Stimulated activated naive CD8-positive, alpha-beta T cell treated with anti-CD3 and anti-CD28 coated beads, Interleukin-15, Interleukin-2, amounts not matched to agents 100 ng/mL and 50 ng/mL, for 24 hours (primary cell): ENCODE data around the gene CRIP1.

Experiments
- H3K27ac Mint-ChIP-seq: one replicate; pipeline ENCODE4 v1.8.0; 2021; ENCODE audit warnings: mild to moderate bottlenecking, mixed read lengths
- H3K27me3 Mint-ChIP-seq: one replicate; pipeline ENCODE4 v1.8.0; 2021; ENCODE audit warnings: mixed read lengths
- H3K36me3 Mint-ChIP-seq: one replicate; pipeline ENCODE4 v1.8.0; 2021; ENCODE audit warnings: low read depth, mixed read lengths
- H3K4me1 Mint-ChIP-seq: one replicate; pipeline ENCODE4 v1.8.0; 2021; ENCODE audit warnings: low read depth, mixed read lengths
- H3K4me3 Mint-ChIP-seq: one replicate; pipeline ENCODE4 v1.8.0; 2021; ENCODE audit warnings: mild to moderate bottlenecking, mixed read lengths
- H3K9me3 Mint-ChIP-seq: one replicate; pipeline ENCODE4 v1.8.0; 2021; ENCODE audit warnings: mixed read lengths

CRIP1 gene

DNA sequence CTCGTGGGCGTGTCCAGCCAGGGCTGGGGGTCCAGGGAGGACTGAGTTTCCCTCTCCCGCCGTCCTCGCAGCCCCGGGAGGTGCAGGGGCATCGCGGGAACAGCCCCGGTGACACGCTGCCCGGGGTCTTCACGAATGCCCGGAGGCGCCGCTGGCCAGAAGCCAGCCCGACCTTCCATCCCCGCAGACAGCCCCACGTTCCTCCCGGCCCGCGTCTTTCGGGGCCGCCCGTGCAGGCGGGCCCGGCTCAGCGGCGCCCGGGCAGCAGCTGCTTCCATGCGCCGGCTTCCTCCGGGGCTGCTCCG is 3.5 kb downstream of the CRIP1 start:
- Mint-ChIP-seq H3K36me3 (no peaks in the 10 kb centered on the region), H3K27ac (no peak overlapping the region), H3K9me3 (no peaks in the 10 kb centered on the region), H3K27me3 (no peaks in the 10 kb centered on the region), H3K4me3 (no peak overlapping the region), H3K4me1 (peaks cover 26% of the 10 kb centered on the region)

GRCh38 chr14:105490572-105491365 is 4.1 kb downstream of the CRIP1 start, which contains the start of gene TEDC1:
TEDC1 (plus strand) TSS chr14:105491246; CDS start chr14:105491376, 130 bp downstream.
- peaks cover 23% of the 10 kb centered on the region for H3K4me1 Mint-ChIP-seq
- H3K9me3 Mint-ChIP-seq = no peaks in the 10 kb centered on the region
- H3K36me3 Mint-ChIP-seq = no peaks in the 10 kb centered on the region
- no peaks in the 10 kb centered on the region for H3K27me3 Mint-ChIP-seq
- peak within 1 kb of the TSS; percentile 87 for H3K27ac Mint-ChIP-seq
- peak within 1 kb of the TSS; percentile 84 for H3K4me3 Mint-ChIP-seq

GRCh38 chr14:105491366-105491973 is 4.8 kb downstream of the CRIP1 start:
- no peaks in the 10 kb centered on the region for H3K36me3 Mint-ChIP-seq
- no peaks in the 10 kb centered on the region for H3K9me3 Mint-ChIP-seq
- peak overlapping the region; percentile 84 for H3K4me3 Mint-ChIP-seq
- H3K27me3 Mint-ChIP-seq = no peaks in the 10 kb centered on the region
- H3K4me1 Mint-ChIP-seq = peaks cover 19% of the 10 kb centered on the region
- peak overlapping the region; percentile 87 for H3K27ac Mint-ChIP-seq

DNA sequence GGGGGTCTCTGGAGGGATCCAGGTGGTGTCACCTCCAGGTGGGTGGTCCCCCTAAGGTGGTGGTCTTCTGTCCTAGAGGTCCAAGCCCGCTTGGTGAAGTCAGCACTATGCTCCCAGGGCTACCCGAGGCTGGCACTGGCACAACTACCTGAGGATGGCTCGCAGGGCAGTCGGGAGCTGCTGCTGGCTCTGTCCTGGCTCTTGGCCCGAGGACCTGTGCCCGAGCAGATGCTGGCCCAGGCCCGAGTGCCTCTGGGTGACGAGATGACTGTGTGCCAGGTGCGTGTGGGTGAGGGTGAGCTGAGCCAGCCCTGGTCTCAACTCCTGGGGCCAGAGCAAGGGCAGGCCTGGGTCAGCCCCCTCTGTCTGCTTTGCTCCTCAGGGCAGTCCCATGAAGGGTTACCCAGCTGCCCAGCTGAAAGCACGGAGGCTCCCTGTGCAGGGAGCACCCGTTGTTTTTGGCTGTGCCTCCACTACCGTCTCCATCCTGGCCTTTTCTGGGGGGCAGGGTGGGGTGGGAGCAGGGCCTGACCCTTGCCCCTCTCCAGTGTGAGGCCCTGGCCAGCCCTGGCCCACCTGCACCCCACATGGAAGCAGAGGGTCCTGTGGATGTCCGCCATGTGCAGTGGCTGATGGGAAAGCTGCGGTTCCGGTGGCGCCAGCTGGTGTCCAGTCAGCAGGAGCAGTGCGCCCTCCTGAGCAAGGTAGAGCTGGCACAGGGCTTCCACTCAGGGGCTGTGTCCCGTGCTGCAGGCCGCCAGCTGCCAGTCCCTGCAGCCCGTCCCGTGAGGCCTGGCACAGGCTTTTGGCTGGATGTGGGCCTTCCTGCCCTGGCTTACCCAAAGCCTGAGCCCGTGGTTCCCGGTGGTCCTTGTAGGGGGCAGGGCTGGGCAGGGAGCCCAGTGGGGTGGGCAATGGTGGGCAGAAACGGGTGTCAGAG is 5.6 kb downstream of the CRIP1 start:
- peaks cover 16% of the 10 kb centered on the region for H3K4me1 Mint-ChIP-seq
- H3K27me3 Mint-ChIP-seq = no peaks in the 10 kb centered on the region
- H3K9me3 Mint-ChIP-seq = no peaks in the 10 kb centered on the region
- H3K36me3 Mint-ChIP-seq = no peaks in the 10 kb centered on the region
- H3K27ac Mint-ChIP-seq = peak overlapping the region; percentile 87
- peak overlapping the region; percentile 84 for H3K4me3 Mint-ChIP-seq

GRCh38 chr14:105492971-105493871 is 6.5 kb downstream of the CRIP1 start:
- Mint-ChIP-seq H3K9me3 (no peaks in the 10 kb centered on the region), H3K27me3 (no peaks in the 10 kb centered on the region), H3K4me3 (no peak overlapping the region), H3K36me3 (no peaks in the 10 kb centered on the region), H3K4me1 (peaks cover 12% of the 10 kb centered on the region), H3K27ac (no peak overlapping the region)

- peaks cover 11% of the 10 kb centered on the region for H3K4me1 Mint-ChIP-seq
- no peak overlapping the region for H3K4me3 Mint-ChIP-seq
- H3K27ac Mint-ChIP-seq = no peak overlapping the region
- no peaks in the 10 kb centered on the region for H3K27me3 Mint-ChIP-seq
- no peaks in the 10 kb centered on the region for H3K36me3 Mint-ChIP-seq
- no peaks in the 10 kb centered on the region for H3K9me3 Mint-ChIP-seq
Observed at GRCh38 chr14:105493921-105494605, 7.4 kb downstream of the CRIP1 start.

- Mint-ChIP-seq H3K27me3 (no peaks in the 10 kb centered on the region), H3K27ac (no peak overlapping the region), H3K4me1 (peaks cover 6% of the 10 kb centered on the region), H3K36me3 (no peaks in the 10 kb centered on the region), H3K4me3 (no peak overlapping the region), H3K9me3 (no peaks in the 10 kb centered on the region)
Observed at GRCh38 chr14:105494606-105494929, 7.9 kb downstream of the CRIP1 start.

- Mint-ChIP-seq H3K27me3 (no peaks in the 10 kb centered on the region), H3K27ac (no peak overlapping the region), H3K36me3 (no peaks in the 10 kb centered on the region), H3K4me1 (peaks cover 5% of the 10 kb centered on the region), H3K4me3 (no peak overlapping the region), H3K9me3 (no peaks in the 10 kb centered on the region)
Observed at GRCh38 chr14:105495101-105495989, 8.7 kb downstream of the CRIP1 start.

- H3K4me1 Mint-ChIP-seq = peaks cover 5% of the 10 kb centered on the region
- no peaks in the 10 kb centered on the region for H3K36me3 Mint-ChIP-seq
- H3K4me3 Mint-ChIP-seq = no peak overlapping the region
- no peaks in the 10 kb centered on the region for H3K27me3 Mint-ChIP-seq
- H3K9me3 Mint-ChIP-seq = no peaks in the 10 kb centered on the region
- no peak overlapping the region for H3K27ac Mint-ChIP-seq
Observed at GRCh38 chr14:105495990-105496830, 9.5 kb downstream of the CRIP1 start.

- Mint-ChIP-seq H3K27me3 (no peaks in the 10 kb centered on the region), H3K4me3 (no peak overlapping the region), H3K9me3 (no peaks in the 10 kb centered on the region), H3K27ac (no peak overlapping the region), H3K4me1 (peaks cover 2% of the 10 kb centered on the region), H3K36me3 (no peaks in the 10 kb centered on the region)
Observed at GRCh38 chr14:105496831-105497591, 10.3 kb downstream of the CRIP1 start.

DNA sequence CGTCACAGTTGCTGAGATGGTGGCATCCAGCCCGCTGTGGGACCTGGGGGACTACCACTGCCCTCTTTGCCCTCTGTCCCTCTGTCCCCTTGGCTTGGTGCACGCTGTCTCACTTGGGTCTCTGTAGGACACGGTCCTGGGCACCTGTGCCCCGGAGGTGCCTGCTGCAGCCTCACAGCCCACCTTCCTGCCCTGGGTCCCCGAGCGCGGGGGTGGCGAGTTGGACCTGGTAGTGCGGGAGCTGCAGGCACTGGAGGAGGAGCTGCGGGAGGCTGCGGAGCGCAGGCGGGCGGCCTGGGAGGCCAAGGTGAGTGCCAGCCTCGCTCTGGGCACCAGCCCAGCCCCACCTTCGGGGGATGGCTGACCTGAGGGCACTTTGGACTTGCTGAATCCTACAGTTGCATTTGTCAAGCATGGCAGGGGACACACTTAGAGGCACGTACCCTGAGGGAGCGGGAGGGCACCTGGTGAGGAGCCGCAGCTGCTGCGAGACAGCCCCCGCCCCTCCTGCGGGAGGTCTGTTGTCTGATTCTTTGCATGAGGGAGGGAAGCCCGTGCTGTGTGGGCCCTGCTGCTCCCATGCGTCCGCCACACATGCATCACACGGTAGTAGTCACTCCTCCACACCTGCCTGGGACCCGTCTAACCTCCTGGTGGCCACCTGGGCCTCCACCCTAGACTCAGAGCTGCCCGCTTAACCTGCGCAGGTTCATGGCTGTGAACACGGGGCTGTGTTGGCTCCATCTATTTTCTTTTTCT is 11.2 kb downstream of the CRIP1 start:
- no peaks in the 10 kb centered on the region for H3K4me1 Mint-ChIP-seq
- no peaks in the 10 kb centered on the region for H3K9me3 Mint-ChIP-seq
- no peaks in the 10 kb centered on the region for H3K36me3 Mint-ChIP-seq
- H3K27me3 Mint-ChIP-seq = no peaks in the 10 kb centered on the region
- H3K27ac Mint-ChIP-seq = no peak overlapping the region
- H3K4me3 Mint-ChIP-seq = no peak overlapping the region
